Caco-2 (cell line): ENCODE data around the gene GPR6. TPM values are rescaled to one million over a fixed set of nuclear protein-coding genes. Genes with fewer than 3 reads are reported as not detected.
A peak's percentile ranks its signal among the peaks of the same experiment; 100 is the strongest.

Experiments used
- Bru-seq: library from RNA; stranded (reverse); fragments of 400-500 nt; gene quantifications from one replicate; lab custom pipeline; 2021; lab: Mats Ljungman, UMichigan
- BruChase-seq, 2 experiments: library from RNA; stranded (reverse); fragments of 400-500 nt; gene quantifications; one replicate each; lab custom pipeline; 2021; lab: Mats Ljungman, UMichigan
- BruUV-seq: library from RNA; stranded (reverse); fragments of 400-500 nt; replicated peaks from 2 replicates; lab custom pipeline; 2021; lab: Mats Ljungman, UMichigan
- CTCF ChIA-PET: fragments of 300-600 bp; sonication (Branson Sonifier 250); formaldehyde crosslinking; loops from one replicate; lab custom pipeline; 2022; ENCODE audit warnings: antibody characterized with exemption; lab: Charles Lee
- POLR2A ChIA-PET: fragments of 300-600 bp; sonication (Branson Sonifier 250); formaldehyde crosslinking; loops from one replicate; lab custom pipeline; 2022; ENCODE audit warnings: antibody characterized with exemption; lab: Charles Lee
- DNase-seq, 2 experiments: peaks; one replicate each; pipeline versions ENCODE4 v3.0.0 to v3.0.0-alpha.2; 2020 to 2022
- H3K27me3 ChIP-seq: replicated peaks from 2 replicates; pipeline ENCODE4 v1.6.0; 2011; ENCODE audit warnings: low read length; ENCODE audit not compliant: control insufficient read depth, insufficient read depth
- H3K36me3 ChIP-seq: 2 replicates; pipeline ENCODE4 v1.5.1; 2011; ENCODE audit warnings: low read length; ENCODE audit not compliant: control insufficient read depth, insufficient read depth
- H3K4me1 ChIP-seq: fragments of 250-450 bp; sonication (Bioruptor Pico); 2 replicates; pipeline ENCODE4 v1.5.1; 2020; ENCODE audit warnings: mild to moderate bottlenecking
- H3K4me3 ChIP-seq: 2 replicates; pipeline ENCODE4 v1.5.1; 2011; ENCODE audit warnings: low read depth, mild to moderate bottlenecking, control low read depth, low read length
- H3K9me3 ChIP-seq: fragments of 250-450 bp; sonication (Bioruptor Pico); 2 replicates; pipeline ENCODE4 v1.5.1; 2020; ENCODE audit warnings: mild to moderate bottlenecking, moderate library complexity
- H3K27ac Mint-ChIP-seq: one replicate; pipeline ENCODE4 v1.8.0; 2022; ENCODE audit warnings: mixed read lengths; ENCODE audit not compliant: unreplicated experiment
- H3K27me3 Mint-ChIP-seq: one replicate; pipeline ENCODE4 v1.8.0; 2022; ENCODE audit warnings: mixed read lengths; ENCODE audit not compliant: insufficient read depth, unreplicated experiment
- H3K36me3 Mint-ChIP-seq: one replicate; pipeline ENCODE4 v1.8.0; 2022; ENCODE audit warnings: mild to moderate bottlenecking, mixed read lengths; ENCODE audit not compliant: insufficient read depth, unreplicated experiment
- H3K4me1 Mint-ChIP-seq: one replicate; pipeline ENCODE4 v1.8.0; 2022; ENCODE audit warnings: low read depth, mixed read lengths; ENCODE audit not compliant: unreplicated experiment
- H3K4me3 Mint-ChIP-seq: one replicate; pipeline ENCODE4 v1.8.0; 2022; ENCODE audit warnings: mild to moderate bottlenecking, moderate library complexity, mixed read lengths; ENCODE audit not compliant: unreplicated experiment
- H3K9me3 Mint-ChIP-seq: one replicate; pipeline ENCODE4 v1.8.0; 2022; ENCODE audit warnings: mixed read lengths; ENCODE audit not compliant: unreplicated experiment
- CTCF ChIP-seq, 2 experiments: fragments of 200-600 bp in 1 of 2; IDR thresholded peaks; 1 replicate in 1 of 2; 2 replicates in 1 of 2; pipeline versions ENCODE4 v1.5.1 to v1.8.0; 2011 to 2022; ENCODE audit warnings: antibody characterized with exemption in 1 of 2, control low read depth in 1 of 2, inconsistent platforms in 1 of 2, low read depth in 1 of 2, low read length in 1 of 2, mild to moderate bottlenecking in 1 of 2, moderate library complexity in 1 of 2; ENCODE audit not compliant: insufficient read depth in 1 of 2, severe bottlenecking in 1 of 2, unreplicated experiment in 1 of 2
- intact Hi-C: fragments of 100-400 bp; cut with micrococcal nuclease; formaldehyde crosslinking; loops from one replicate; pipeline ENCODE4 v1.10.0; 2022; ENCODE audit not compliant: unreplicated experiment
- long read RNA-seq: library from polyadenylated mRNA; stranded (forward); transcript quantifications from one replicate; pipeline ENCODE4 v2.0.0, GENCODE V29; 2022
- total RNA-seq: library from RNA; stranded (reverse); gene quantifications from 2 replicates; pipeline ENCODE4 v1.2.3, GENCODE V29; 2022

The GPR6 gene
- total RNA-seq: not detected in 2 replicates
- Bru-seq, nascent RNA: not detected
- BruChase-seq, experiment 1, labeled RNA remaining after a 2-hour chase: not detected
- not detected for BruChase-seq, experiment 2, labeled RNA remaining after a 6-hour chase
- long read RNA-seq: 0 reads

- H3K27ac Mint-ChIP-seq: no peak within 1 kb of the TSS
- intact Hi-C loops: no loop called here
- DNase-seq: peak; percentile 58 to 78
- no peaks in the 10 kb centered on the region for H3K36me3 Mint-ChIP-seq
- CTCF ChIA-PET: no interaction called here
- Histone ChIP-seq H3K36me3 (no peaks in the 10 kb centered on the region), H3K27me3 (no peaks in the 10 kb centered on the region), H3K4me1 (no peaks in the 10 kb centered on the region), H3K4me3 (no peak within 1 kb of the TSS), H3K9me3 (no peaks in the 10 kb centered on the region)
- no peak for TF ChIP-seq CTCF (IDR thresholded peaks at IDR 0.05; ENCODE audit: insufficient read depth in 1 of 2, low read depth in 1 of 2, low read length in 1 of 2, severe bottlenecking in 1 of 2, unreplicated experiment in 1 of 2)
- BruUV-seq: no TSS peak
- no peaks in the 10 kb centered on the region for H3K9me3 Mint-ChIP-seq
- no peaks in the 10 kb centered on the region for H3K4me1 Mint-ChIP-seq
- no peak within 1 kb of the TSS for H3K4me3 Mint-ChIP-seq
- peaks cover 7% of the 10 kb centered on the region for H3K27me3 Mint-ChIP-seq
- POLR2A ChIA-PET: no interaction called here
Observed at GRCh38 chr6:109978174-109979032, at the start of gene GPR6. TSS of gene GPR6 (plus strand) at chr6:109978311. CDS start at chr6:109979113, 802 bp downstream.

- Histone ChIP-seq H3K36me3 (no peaks in the 10 kb centered on the region), H3K4me1 (no peaks in the 10 kb centered on the region), H3K9me3 (no peaks in the 10 kb centered on the region), H3K4me3 (no peak overlapping the region), H3K27me3 (no peaks in the 10 kb centered on the region)
- Mint-ChIP-seq H3K4me3 (no peak overlapping the region), H3K36me3 (no peaks in the 10 kb centered on the region), H3K4me1 (no peaks in the 10 kb centered on the region), H3K9me3 (no peaks in the 10 kb centered on the region), H3K27ac (no peak overlapping the region), H3K27me3 (no peaks in the 10 kb centered on the region)
- intact Hi-C loops: no loop called here
- no TSS peak for BruUV-seq
- ChIA-PET POLR2A (no interaction called here), CTCF (interaction anchor here (0.6 kb wide), 1 partner anchor 427 kb away, joined by 3 read pairs; no protein-coding TSS in a partner anchor)
- TF ChIP-seq CTCF (IDR thresholded peaks at IDR 0.05; ENCODE audit: insufficient read depth in 1 of 2, low read depth in 1 of 2, low read length in 1 of 2, severe bottlenecking in 1 of 2, unreplicated experiment in 1 of 2): no peak
- no peak for DNase-seq
Observed at GRCh38 chr6:109934293-109934692, 43.8 kb upstream of the GPR6 start.

- no peak overlapping the region for H3K4me3 ChIP-seq
- no TSS peak for BruUV-seq
- CTCF ChIA-PET: no interaction called here
- H3K27ac Mint-ChIP-seq: no peak overlapping the region
- H3K9me3 ChIP-seq: no peaks in the 10 kb centered on the region
- H3K36me3 Mint-ChIP-seq: no peaks in the 10 kb centered on the region
- no peaks in the 10 kb centered on the region for H3K9me3 Mint-ChIP-seq
- intact Hi-C loops: no loop called here
- DNase-seq: no peak
- no peaks in the 10 kb centered on the region for H3K4me1 Mint-ChIP-seq
- H3K36me3 ChIP-seq: no peaks in the 10 kb centered on the region
- H3K4me3 Mint-ChIP-seq: no peak overlapping the region
- POLR2A ChIA-PET: no interaction called here
- H3K27me3 ChIP-seq: no peaks in the 10 kb centered on the region; the same call in 1 of the 2 replicates
- H3K27me3 Mint-ChIP-seq: peaks cover 11% of the 10 kb centered on the region
- H3K4me1 ChIP-seq: no peaks in the 10 kb centered on the region
- no peak for TF ChIP-seq CTCF (IDR thresholded peaks at IDR 0.05; ENCODE audit: insufficient read depth in 1 of 2, low read depth in 1 of 2, low read length in 1 of 2, severe bottlenecking in 1 of 2, unreplicated experiment in 1 of 2)
Observed at GRCh38 chr6:109939654-109940053, 38.5 kb upstream of the GPR6 start.
